Tibial nerve (tissue), 4 donors: Measurements from ENCODE around the gene MOB1B.

ENCODE experiments used
- CTCF ChIP-seq, 5 experiments: fragments of 200-600 bp in 3 of 5; fragments of 450-650 bp in 2 of 5; sonication (generic) in 3 of 5; IDR thresholded peaks; one replicate each; pipeline ENCODE4 v1.5.1; 2016 to 2019; ENCODE audit warnings: antibody characterized with exemption in 5 of 5, mild to moderate bottlenecking in 3 of 5, moderate library complexity in 2 of 5
- EP300 ChIP-seq, 2 donors: sonication (generic); formaldehyde crosslinking; IDR thresholded peaks; one replicate each; pipeline ENCODE4 v1.6.1; 2017; ENCODE audit warnings: antibody characterized with exemption in 2 of 2, mild to moderate bottlenecking in 1 of 2

- TF ChIP-seq CTCF (IDR thresholded peaks at IDR 0.05) (no peak), EP300 (IDR thresholded peaks at IDR 0.05) (no peak)
Observed at GRCh38 chr4:70938086-70938485, 35.9 kb downstream of the MOB1B start.
